GM23338 (cell line): Measurements from ENCODE around the gene ATP6V0A4. TPM values are rescaled to one million over a fixed set of nuclear protein-coding genes. Genes with fewer than 3 reads are reported as not detected.

Experiments used
- ATAC-seq: fragments of 200-7000 bp; cut with Tn5 transposase; 3 replicates; pipeline ENCODE4 v1.9.1; 2020
- DNase-seq: peaks from one replicate; pipeline ENCODE4 v3.0.0-alpha.2; 2015; ENCODE audit warnings: low spot score
- H2AFZ ChIP-seq: fragments of 200-600 bp; sonication (generic); 2 replicates; pipeline ENCODE4 v1.8.0; 2016; ENCODE audit warnings: antibody characterized with exemption, mild to moderate bottlenecking, moderate library complexity
- H3F3A ChIP-seq: fragments of 200-600 bp; sonication (generic); replicated peaks from 2 replicates; pipeline ENCODE4 v1.8.0; 2017; ENCODE audit warnings: antibody characterized with exemption, mixed run types, low read depth
- H3K27ac ChIP-seq: fragments of 200-600 bp; sonication (generic); 2 replicates; pipeline ENCODE4 v1.6.1; 2016; ENCODE audit warnings: low read depth
- H3K27me3 ChIP-seq: fragments of 200-600 bp; sonication (generic); 2 replicates; pipeline ENCODE4 v1.8.0; 2016; ENCODE audit warnings: mild to moderate bottlenecking, mixed run types, moderate library complexity; ENCODE audit not compliant: insufficient read depth
- H3K36me3 ChIP-seq: fragments of 200-600 bp; sonication (generic); 2 replicates; pipeline ENCODE4 v1.8.0; 2016; ENCODE audit warnings: mild to moderate bottlenecking; ENCODE audit not compliant: insufficient read depth
- H3K4me1 ChIP-seq: fragments of 200-600 bp; sonication (generic); 2 replicates; pipeline ENCODE4 v1.8.0; 2016; ENCODE audit warnings: mild to moderate bottlenecking, moderate library complexity; ENCODE audit not compliant: insufficient read depth
- H3K4me2 ChIP-seq: fragments of 200-600 bp; sonication (generic); 2 replicates; pipeline ENCODE4 v1.7.1; 2017; ENCODE audit warnings: mixed run types
- H3K4me3 ChIP-seq: fragments of 200-600 bp; sonication (generic); 2 replicates; pipeline ENCODE4 v1.6.1; 2016; ENCODE audit warnings: mixed run types
- H3K79me2 ChIP-seq: fragments of 200-600 bp; sonication (generic); replicated peaks from 2 replicates; pipeline ENCODE4 v1.8.0; 2017; ENCODE audit warnings: mild to moderate bottlenecking; ENCODE audit not compliant: insufficient read depth
- H3K9me2 ChIP-seq: fragments of 200-600 bp; sonication (generic); 2 replicates; pipeline ENCODE4 v1.8.0; 2017; ENCODE audit not compliant: insufficient read depth
- H4K20me1 ChIP-seq: fragments of 200-600 bp; sonication (generic); replicated peaks from 2 replicates; pipeline ENCODE4 v1.8.0; 2017; ENCODE audit warnings: mild to moderate bottlenecking; ENCODE audit not compliant: insufficient read depth
- H3K27ac Mint-ChIP-seq: 2 replicates; pipeline ENCODE4 v1.8.0; 2020; ENCODE audit warnings: inconsistent platforms, mild to moderate bottlenecking, moderate library complexity, mixed read lengths
- H3K27me3 Mint-ChIP-seq: 3 replicates; pipeline ENCODE4 v1.8.0; 2022; ENCODE audit warnings: low read depth, mild to moderate bottlenecking, moderate library complexity, mixed read lengths, inconsistent platforms; ENCODE audit not compliant: insufficient read depth, poor library complexity
- H3K36me3 Mint-ChIP-seq: 3 replicates; pipeline ENCODE4 v1.8.0; 2021; ENCODE audit warnings: low read depth, mild to moderate bottlenecking, inconsistent platforms, moderate library complexity, mixed read lengths
- H3K4me1 Mint-ChIP-seq: 3 replicates; pipeline ENCODE4 v1.8.0; 2020; ENCODE audit warnings: mild to moderate bottlenecking, inconsistent platforms, mixed read lengths
- H3K4me3 Mint-ChIP-seq: 3 replicates; pipeline ENCODE4 v1.8.0; 2021; ENCODE audit warnings: moderate library complexity, mild to moderate bottlenecking, inconsistent platforms, mixed read lengths
- H3K9me3 Mint-ChIP-seq: 3 replicates; pipeline ENCODE4 v1.8.0; 2020; ENCODE audit warnings: moderate library complexity, mild to moderate bottlenecking, inconsistent platforms, mixed read lengths
- CTCF ChIP-seq, 2 experiments: fragments of 200-600 bp in 1 of 2; sonication (generic) in 1 of 2; conservative IDR thresholded peaks; 2 replicates each; pipeline versions ENCODE4 v1.5.1 to v1.6.1; 2016 to 2017; ENCODE audit warnings: antibody characterized with exemption in 2 of 2, low read depth in 2 of 2, mild to moderate bottlenecking in 2 of 2, moderate library complexity in 1 of 2
- EZH2 ChIP-seq: fragments of 200-600 bp; sonication (generic); IDR thresholded peaks from one replicate; pipeline ENCODE4 v1.8.0; 2017; ENCODE audit warnings: antibody characterized with exemption, mild to moderate bottlenecking, low read depth; ENCODE audit not compliant: unreplicated experiment
- EZH2phosphoT487 ChIP-seq: fragments of 200-600 bp; sonication (generic); IDR thresholded peaks from one replicate; pipeline ENCODE4 v1.8.1; 2018; ENCODE audit warnings: antibody characterized with exemption; ENCODE audit not compliant: unreplicated experiment
- JUNB ChIP-seq: IDR thresholded peaks from one replicate; pipeline ENCODE4 v1.6.1; 2016; ENCODE audit warnings: antibody characterized with exemption; ENCODE audit not compliant: unreplicated experiment
- NANOG ChIP-seq: IDR thresholded peaks from 2 replicates; pipeline ENCODE4 v1.6.1; 2016; ENCODE audit warnings: antibody characterized with exemption, borderline replicate concordance
- POLR2AphosphoS5 ChIP-seq: IDR thresholded peaks from 2 replicates; pipeline ENCODE4 v1.6.1; 2016; ENCODE audit warnings: antibody characterized with exemption, low read depth
- REST ChIP-seq: IDR thresholded peaks from one replicate; pipeline ENCODE4 v1.6.1; 2018; ENCODE audit warnings: antibody characterized with exemption; ENCODE audit not compliant: unreplicated experiment
- ZNF462 ChIP-seq: fragments of 250-450 bp; sonication (Bioruptor Pico); IDR thresholded peaks from 2 replicates; pipeline ENCODE4 v1.5.0; 2020; ENCODE audit warnings: mild to moderate bottlenecking, moderate library complexity
- polyA plus RNA-seq: library from polyadenylated mRNA; unstranded; fragments of >200 nt; fragmentation: Nextera tagmentation; extraction: Ambion mirVana; gene quantifications from 2 replicates; pipeline ENCODE4 v1.2.1, GENCODE V29; 2016
- total RNA-seq: library from RNA; depleted of rRNA; stranded (reverse); fragments of >200 nt; shearing (Covaris generic); gene quantifications from 2 replicates; pipeline ENCODE4 v1.2.3, GENCODE V29; 2014
- TF ChIP-seq, protein P1 (sequence below): IDR thresholded peaks from 2 replicates; pipeline ENCODE4 v1.6.1; 2016; ENCODE audit warnings: antibody characterized with exemption

ATP6V0A4 gene
- total and polyA plus RNA-seq, 2 experiments from 2014 or later = 0.10 to 1.3 TPM

DNA sequence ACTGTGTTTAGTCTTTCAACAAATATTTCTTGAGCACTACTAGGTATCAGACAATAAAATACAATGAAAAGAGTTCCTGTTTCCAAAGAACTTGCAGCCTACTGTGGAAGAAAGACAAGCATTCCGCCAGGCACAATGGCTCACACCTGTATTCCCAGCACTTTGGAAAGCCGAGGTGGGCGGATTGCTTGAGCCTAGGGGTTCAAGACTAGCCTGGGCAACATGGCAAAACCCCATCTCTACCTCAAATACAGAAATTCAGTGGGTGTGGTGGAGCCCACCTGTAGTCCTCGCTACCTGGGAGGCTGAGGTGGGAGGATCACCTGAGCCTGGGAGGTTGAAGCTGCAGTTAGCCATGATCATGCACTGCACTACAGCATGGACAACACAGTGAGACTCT is 102.9 kb downstream of the ATP6V0A4 start (continued):
- TF ChIP-seq CTCF (conservative IDR thresholded peaks at IDR 0.05; ENCODE audit: low read depth in 2 of 2) = no peak
- TF ChIP-seq NANOG = no peak
- TF ChIP-seq ZNF462 (CRISPR knock-in tag) = no peak
- no peak for TF ChIP-seq POLR2AphosphoS5
- TF ChIP-seq EZH2 = no peak
- TF ChIP-seq JUNB = no peak

GRCh38 chr7:138691178-138691577 is 106.8 kb downstream of the ATP6V0A4 start:
- H3K4me1 Mint-ChIP-seq = no peaks in the 10 kb centered on the region
- H3K4me1 ChIP-seq = no peaks in the 10 kb centered on the region
- H3K27me3 Mint-ChIP-seq = no peaks in the 10 kb centered on the region
- no peaks in the 10 kb centered on the region for H3K27me3 ChIP-seq
- H3K9me2 ChIP-seq = no peaks in the 10 kb centered on the region
- H3K27ac ChIP-seq = no peak overlapping the region
- H2AFZ ChIP-seq = no peak overlapping the region
- no peaks in the 10 kb centered on the region for H4K20me1 ChIP-seq
- no peak overlapping the region for H3K27ac Mint-ChIP-seq
- H3K4me3 Mint-ChIP-seq = no peak overlapping the region
- peaks cover 11% of the 10 kb centered on the region for H3K9me3 Mint-ChIP-seq
- DNase-seq = no peak
- H3K36me3 ChIP-seq = no peaks in the 10 kb centered on the region
- ATAC-seq = no peak
- H3K4me3 ChIP-seq = no peak overlapping the region
- H3K4me2 ChIP-seq = no peak overlapping the region
- no peaks in the 10 kb centered on the region for H3F3A ChIP-seq
- H3K36me3 Mint-ChIP-seq = peaks cover 6% of the 10 kb centered on the region; the same call in 1 of the 3 replicates
- no peaks in the 10 kb centered on the region for H3K79me2 ChIP-seq
- TF ChIP-seq, protein P1, sequence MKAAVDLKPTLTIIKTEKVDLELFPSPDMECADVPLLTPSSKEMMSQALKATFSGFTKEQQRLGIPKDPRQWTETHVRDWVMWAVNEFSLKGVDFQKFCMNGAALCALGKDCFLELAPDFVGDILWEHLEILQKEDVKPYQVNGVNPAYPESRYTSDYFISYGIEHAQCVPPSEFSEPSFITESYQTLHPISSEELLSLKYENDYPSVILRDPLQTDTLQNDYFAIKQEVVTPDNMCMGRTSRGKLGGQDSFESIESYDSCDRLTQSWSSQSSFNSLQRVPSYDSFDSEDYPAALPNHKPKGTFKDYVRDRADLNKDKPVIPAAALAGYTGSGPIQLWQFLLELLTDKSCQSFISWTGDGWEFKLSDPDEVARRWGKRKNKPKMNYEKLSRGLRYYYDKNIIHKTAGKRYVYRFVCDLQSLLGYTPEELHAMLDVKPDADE = no peak
- TF ChIP-seq REST = no peak
- TF ChIP-seq JUNB = no peak
- TF ChIP-seq EZH2phosphoT487 = no peak
